Activated T-cell treated with anti-CD3 and anti-CD28 coated beads, Interleukin-2, amount 50 U/mL, for 72 hours (primary cell): Measurements from ENCODE around the gene RAPGEF5. TPM values are rescaled to one million over a fixed set of nuclear protein-coding genes. Genes with fewer than 3 reads are reported as not detected.

Experiments
- ATAC-seq, 2 donors: fragments of 150-1000 bp; cut with Tn5 transposase; replicated peaks in 1 of 2; 2 replicates each; pipeline ENCODE4 v1.10.0; 2021; ENCODE audit warnings: moderate library complexity in 2 of 2, mild to moderate bottlenecking in 1 of 2
- DNase-seq, 2 donors: peaks; one replicate each; pipeline ENCODE4 v3.0.0; 2021 to 2022; ENCODE audit warnings: mixed read lengths in 1 of 2
- H3K27ac Mint-ChIP-seq: one replicate; pipeline ENCODE4 v1.8.0; 2022; ENCODE audit warnings: mild to moderate bottlenecking, moderate library complexity, mixed read lengths
- H3K27me3 Mint-ChIP-seq: one replicate; pipeline ENCODE4 v1.8.0; 2022; ENCODE audit warnings: low read depth, mixed read lengths
- H3K36me3 Mint-ChIP-seq, 2 donors: one replicate each; pipeline ENCODE4 v1.8.0; 2022; ENCODE audit warnings: mixed read lengths in 2 of 2, mild to moderate bottlenecking in 1 of 2; ENCODE audit not compliant: insufficient read depth in 2 of 2
- H3K4me1 Mint-ChIP-seq: one replicate; pipeline ENCODE4 v1.8.0; 2022; ENCODE audit warnings: low read depth, mixed read lengths
- H3K4me3 Mint-ChIP-seq, 2 donors: one replicate each; pipeline ENCODE4 v1.8.0; 2022; ENCODE audit warnings: mild to moderate bottlenecking in 2 of 2, mixed read lengths in 2 of 2, moderate library complexity in 2 of 2
- H3K9me3 Mint-ChIP-seq, 2 donors: one replicate each; pipeline ENCODE4 v1.8.0; 2022; ENCODE audit warnings: mixed read lengths in 2 of 2
- total RNA-seq, 2 donors: library from RNA; stranded (reverse); gene quantifications; one replicate each; pipeline ENCODE4 v1.2.3, GENCODE V29; 2022

RAPGEF5 gene
- total RNA-seq, 2 donors from 2014 or later: 0.46 to 0.72 TPM

DNA sequence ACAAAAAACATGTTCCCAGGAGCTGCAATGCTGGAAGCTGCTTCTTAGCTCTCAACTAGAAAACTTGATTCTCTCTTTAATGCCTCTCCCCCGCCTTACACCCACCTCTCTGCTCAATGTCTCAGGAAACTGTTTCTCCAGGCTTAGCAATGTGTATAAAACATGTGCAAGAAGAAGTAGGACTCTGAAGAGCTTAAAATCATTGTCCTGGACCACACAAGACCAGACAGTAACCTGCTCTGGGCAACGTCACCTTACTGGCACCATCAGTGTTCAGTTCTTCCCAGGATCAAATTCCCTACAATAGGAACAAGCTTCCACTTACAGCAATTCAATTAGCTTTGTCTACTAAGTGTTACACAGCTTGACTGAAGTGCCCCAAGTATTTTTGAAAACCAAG is 104.9 kb downstream of the RAPGEF5 start:
- Mint-ChIP-seq H3K4me3 (no peak overlapping the region), H3K9me3 (no peaks in the 10 kb centered on the region), H3K36me3 (no peaks in the 10 kb centered on the region), H3K27me3 (peaks cover 5% of the 10 kb centered on the region), H3K27ac (no peak overlapping the region), H3K4me1 (peaks cover 4% of the 10 kb centered on the region)
- no peak for ATAC-seq
- no peak for DNase-seq

GRCh38 chr7:22251281-22251680 is 105.7 kb downstream of the RAPGEF5 start:
- no peak for ATAC-seq
- Mint-ChIP-seq H3K4me3 (no peak overlapping the region), H3K27ac (no peak overlapping the region), H3K4me1 (peaks cover 4% of the 10 kb centered on the region), H3K36me3 (no peaks in the 10 kb centered on the region), H3K27me3 (peaks cover 5% of the 10 kb centered on the region), H3K9me3 (peaks cover 0 to 3% of the 10 kb centered on the region in 2 donors)
- no peak for DNase-seq

GRCh38 chr7:22250390-22250789 is 106.6 kb downstream of the RAPGEF5 start:
- H3K27me3 Mint-ChIP-seq: peaks cover 5% of the 10 kb centered on the region
- DNase-seq (no peak), ATAC-seq (no peak)
- no peak overlapping the region for H3K27ac Mint-ChIP-seq
- peaks cover 0 to 5% of the 10 kb centered on the region in 2 donors for H3K9me3 Mint-ChIP-seq
- no peak overlapping the region for H3K4me3 Mint-ChIP-seq
- H3K36me3 Mint-ChIP-seq: peaks cover 0 to 3% of the 10 kb centered on the region in 2 donors
- peaks cover 4% of the 10 kb centered on the region for H3K4me1 Mint-ChIP-seq

GRCh38 chr7:22248111-22248809 is 108.7 kb downstream of the RAPGEF5 start:
- Mint-ChIP-seq H3K9me3 (peaks cover 0 to 5% of the 10 kb centered on the region in 2 donors), H3K4me1 (no peaks in the 10 kb centered on the region), H3K27ac (no peak overlapping the region), H3K27me3 (peaks cover 5% of the 10 kb centered on the region), H3K4me3 (no peak overlapping the region), H3K36me3 (peaks cover 0 to 6% of the 10 kb centered on the region in 2 donors)
- DNase-seq (no peak), ATAC-seq (no peak)

DNA sequence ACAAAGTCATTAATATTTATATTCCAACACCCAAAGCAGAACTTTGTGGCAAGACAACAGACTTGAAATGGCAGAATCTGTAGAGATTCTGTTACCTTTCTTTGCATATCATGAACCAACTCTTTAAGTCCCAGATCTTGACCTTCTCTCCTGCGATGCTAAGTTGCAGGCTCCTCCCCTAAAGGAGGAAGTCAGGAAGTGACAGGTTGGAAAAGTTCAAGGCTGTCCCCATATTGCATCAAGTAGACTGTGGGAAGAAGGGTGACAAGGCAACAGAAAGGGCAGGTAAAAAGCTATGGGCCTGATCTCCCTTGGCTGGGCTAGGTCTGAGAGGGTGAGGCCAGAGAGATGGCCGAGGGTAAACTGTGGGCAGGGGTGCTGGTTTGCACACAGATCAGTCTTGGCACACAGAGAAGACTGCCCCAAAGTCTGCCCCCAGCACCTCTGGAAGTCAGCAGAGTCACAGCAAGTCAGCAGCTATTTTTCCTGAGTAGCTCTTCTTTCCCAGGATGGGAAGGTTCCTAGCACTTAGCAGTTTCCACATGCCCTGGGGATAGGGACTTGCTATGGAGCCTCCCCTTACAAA is 115.1 kb downstream of the RAPGEF5 start:
- Mint-ChIP-seq H3K4me3 (no peak overlapping the region), H3K9me3 (peaks cover 0 to 5% of the 10 kb centered on the region in 2 donors)
- DNase-seq: no peak

DNA sequence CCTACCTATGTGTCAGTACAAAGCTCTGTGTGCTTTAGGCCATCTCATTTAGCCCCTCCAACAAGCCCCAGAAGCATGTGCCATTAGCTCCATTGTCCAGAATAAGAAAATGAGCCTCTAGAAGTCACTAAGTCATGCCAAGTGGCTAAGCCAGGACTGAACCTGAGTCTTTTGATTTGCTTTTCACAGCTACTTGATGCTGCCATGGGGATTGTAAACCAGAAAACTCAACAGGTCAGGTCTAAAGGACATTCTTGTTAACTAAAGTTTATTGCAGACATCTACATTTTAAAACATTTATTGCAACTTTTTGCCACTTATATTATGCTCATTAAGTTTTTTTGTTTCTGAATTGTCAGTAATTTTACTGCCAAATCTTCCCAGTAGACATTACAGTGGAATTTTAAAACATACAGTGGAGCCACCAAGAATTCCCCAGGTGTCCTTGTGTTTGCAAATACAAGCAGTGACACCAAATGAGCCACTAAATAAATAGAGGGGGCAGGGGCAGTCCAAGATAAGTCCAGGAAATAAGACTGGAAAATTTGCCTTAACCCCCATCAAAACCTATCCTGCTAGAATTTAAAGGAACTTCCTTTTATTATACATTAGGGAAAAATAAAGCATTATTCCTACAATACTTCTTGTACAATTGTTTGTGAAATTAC is 115.9 kb downstream of the RAPGEF5 start:
- no peaks in the 10 kb centered on the region for H3K4me1 Mint-ChIP-seq
- no peak for ATAC-seq
- H3K27ac Mint-ChIP-seq: no peak overlapping the region
- no peak overlapping the region for H3K4me3 Mint-ChIP-seq
- peaks cover 0 to 2% of the 10 kb centered on the region in 2 donors for H3K9me3 Mint-ChIP-seq
- H3K27me3 Mint-ChIP-seq: no peaks in the 10 kb centered on the region
- no peak for DNase-seq
- H3K36me3 Mint-ChIP-seq: peaks cover 0 to 6% of the 10 kb centered on the region in 2 donors

More for the DNA sequence above, 115.1 kb downstream of the RAPGEF5 start:
- Mint-ChIP-seq H3K4me1 (no peaks in the 10 kb centered on the region), H3K27me3 (no peaks in the 10 kb centered on the region), H3K27ac (no peak overlapping the region), H3K36me3 (peaks cover 0 to 6% of the 10 kb centered on the region in 2 donors)
- ATAC-seq: no peak

DNA sequence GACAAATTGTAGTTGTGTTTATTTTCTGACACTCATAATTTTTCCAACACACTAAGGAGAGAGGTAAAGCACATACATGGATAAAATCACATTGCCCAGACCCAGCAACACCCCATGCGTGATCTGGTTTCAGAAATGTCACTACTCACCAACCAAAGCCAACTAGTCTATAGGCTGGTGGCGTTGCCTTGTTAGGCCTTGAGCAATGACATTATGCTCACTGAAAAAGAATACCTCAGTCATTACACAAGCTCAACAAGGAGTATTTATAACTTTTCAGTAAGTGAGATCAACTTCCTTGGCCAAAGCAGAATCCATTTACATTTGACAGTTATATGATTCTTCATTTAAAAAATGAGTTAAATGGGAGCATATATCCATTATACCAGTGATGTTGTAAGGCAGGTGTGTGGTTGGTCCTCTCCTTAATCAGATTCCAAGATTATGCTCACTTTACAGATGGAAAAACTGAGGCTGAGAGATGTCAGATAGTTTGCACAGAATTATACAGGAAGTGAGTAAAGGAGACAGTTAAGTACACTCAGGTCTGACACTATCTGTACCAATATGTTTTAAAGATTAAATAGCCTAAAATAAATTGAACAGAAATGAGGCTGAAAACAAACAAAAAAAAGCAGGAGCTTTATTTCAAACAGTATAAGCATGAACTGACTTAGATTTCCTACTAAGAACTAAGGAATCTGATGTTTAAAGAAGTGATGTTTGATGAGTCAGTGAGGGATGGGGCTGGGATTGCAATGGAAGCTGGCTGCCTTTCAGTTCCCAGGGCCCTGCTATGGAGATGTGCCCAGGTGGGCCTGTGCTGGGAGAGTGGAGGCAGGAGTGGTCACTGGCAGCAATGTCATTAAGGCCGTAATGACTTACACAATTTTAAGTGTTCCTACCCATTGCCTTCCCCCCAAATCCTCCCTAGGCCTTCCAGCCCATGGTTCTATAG is 118.3 kb downstream of the RAPGEF5 start:
- Mint-ChIP-seq H3K36me3 (no peaks in the 10 kb centered on the region), H3K9me3 (no peaks in the 10 kb centered on the region), H3K27ac (no peak overlapping the region), H3K4me3 (no peak overlapping the region), H3K4me1 (no peaks in the 10 kb centered on the region), H3K27me3 (no peaks in the 10 kb centered on the region)
- DNase-seq (no peak), ATAC-seq (no peak)

DNA sequence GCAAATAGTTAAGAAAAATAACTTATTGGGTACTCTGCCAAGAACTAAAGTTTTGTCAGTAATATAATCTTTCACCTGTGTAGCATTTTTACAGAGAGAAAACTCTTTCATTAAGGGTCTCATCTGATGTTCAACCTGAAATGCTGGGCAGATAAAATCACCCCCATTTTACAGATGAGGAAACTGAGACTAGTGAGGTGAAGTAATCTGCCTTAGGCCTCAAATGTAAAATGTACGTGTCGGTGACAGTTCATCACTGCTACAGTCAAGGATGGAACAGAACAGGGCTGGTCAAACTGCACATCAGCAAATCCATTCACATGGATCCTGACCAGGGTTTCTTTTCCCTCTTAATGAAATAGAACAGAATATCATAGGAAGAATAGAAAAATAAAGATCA is 121.8 kb downstream of the RAPGEF5 start:
- no peak overlapping the region for H3K4me3 Mint-ChIP-seq
- H3K27me3 Mint-ChIP-seq: no peaks in the 10 kb centered on the region
- H3K9me3 Mint-ChIP-seq: no peaks in the 10 kb centered on the region
- no peaks in the 10 kb centered on the region for H3K4me1 Mint-ChIP-seq
- DNase-seq: no peak
- H3K36me3 Mint-ChIP-seq: no peaks in the 10 kb centered on the region
- H3K27ac Mint-ChIP-seq: no peak overlapping the region
- no peak for ATAC-seq

GRCh38 chr7:22234227-22234626 is 122.7 kb downstream of the RAPGEF5 start:
- Mint-ChIP-seq H3K4me3 (no peak overlapping the region), H3K36me3 (no peaks in the 10 kb centered on the region), H3K4me1 (no peaks in the 10 kb centered on the region), H3K27me3 (no peaks in the 10 kb centered on the region), H3K27ac (no peak overlapping the region), H3K9me3 (no peaks in the 10 kb centered on the region)
- DNase-seq (no peak), ATAC-seq (no peak)

DNA sequence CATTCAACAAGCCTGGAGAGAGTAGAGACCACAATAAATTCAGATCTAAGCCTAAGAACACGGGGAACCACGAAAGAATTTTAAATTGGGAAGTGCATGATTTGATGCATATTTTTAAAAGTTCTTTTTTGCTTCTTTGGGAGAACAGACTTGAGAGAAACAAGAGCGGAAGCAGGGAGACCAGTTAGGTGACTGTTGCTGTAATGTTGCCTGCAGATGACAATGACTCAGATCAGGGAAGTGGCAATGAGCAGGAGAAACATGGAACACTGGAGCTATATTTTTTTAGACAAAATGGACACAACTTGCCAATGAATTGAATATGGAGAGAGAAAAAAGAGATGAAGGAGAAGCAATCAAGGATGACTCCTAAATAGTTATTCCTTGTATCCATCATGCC is 125.1 kb downstream of the RAPGEF5 start:
- H3K36me3 Mint-ChIP-seq: no peaks in the 10 kb centered on the region
- H3K27ac Mint-ChIP-seq: no peak overlapping the region
- H3K4me1 Mint-ChIP-seq: no peaks in the 10 kb centered on the region
- no peaks in the 10 kb centered on the region for H3K27me3 Mint-ChIP-seq
- ATAC-seq (no peak), DNase-seq (no peak)
- no peak overlapping the region for H3K4me3 Mint-ChIP-seq
- no peaks in the 10 kb centered on the region for H3K9me3 Mint-ChIP-seq

DNA sequence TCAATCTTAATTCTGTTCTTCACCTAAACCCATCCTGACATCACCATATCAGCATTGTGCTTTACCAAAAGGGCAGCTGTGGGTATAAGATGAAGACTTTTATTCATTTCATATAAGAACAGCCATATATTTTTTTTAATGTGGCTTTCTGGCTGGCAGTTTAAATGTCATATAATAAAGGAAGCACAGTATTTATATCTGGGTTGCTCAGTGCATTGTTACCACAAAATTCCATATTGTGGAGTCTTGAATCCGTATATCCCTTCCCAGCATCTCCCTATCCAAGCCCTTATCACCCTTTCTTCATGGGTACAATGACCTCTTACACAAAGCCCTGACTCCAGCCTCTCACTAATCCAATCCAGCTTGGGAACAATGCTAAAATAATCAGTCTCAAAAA is 125.8 kb downstream of the RAPGEF5 start:
- no peak overlapping the region for H3K4me3 Mint-ChIP-seq
- no peaks in the 10 kb centered on the region for H3K36me3 Mint-ChIP-seq
- no peaks in the 10 kb centered on the region for H3K4me1 Mint-ChIP-seq
- no peaks in the 10 kb centered on the region for H3K27me3 Mint-ChIP-seq
- DNase-seq (no peak), ATAC-seq (no peak)
- H3K9me3 Mint-ChIP-seq: no peaks in the 10 kb centered on the region
- H3K27ac Mint-ChIP-seq: no peak overlapping the region

DNA sequence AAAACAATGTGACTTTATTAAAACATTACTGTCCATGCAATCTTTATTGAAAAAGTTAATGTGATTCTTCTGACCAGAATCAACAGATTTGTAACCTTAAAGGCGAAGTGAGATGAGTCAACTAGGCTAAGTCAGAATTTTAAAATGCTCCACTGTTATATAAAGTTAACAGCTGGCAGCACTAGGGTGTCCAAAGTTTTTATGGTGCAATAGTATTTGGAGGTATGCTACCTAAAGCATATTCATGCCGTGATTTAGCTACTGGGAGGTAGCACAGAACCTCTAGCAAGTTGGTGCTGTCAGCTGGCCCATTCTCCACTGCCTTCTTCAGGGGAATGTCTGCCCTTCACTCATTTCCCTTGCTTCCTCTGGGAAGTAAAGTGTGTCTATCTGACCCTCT is 126.7 kb downstream of the RAPGEF5 start:
- DNase-seq (no peak), ATAC-seq (no peak)
- Mint-ChIP-seq H3K27me3 (no peaks in the 10 kb centered on the region), H3K36me3 (no peaks in the 10 kb centered on the region), H3K4me1 (no peaks in the 10 kb centered on the region), H3K4me3 (no peak overlapping the region), H3K9me3 (no peaks in the 10 kb centered on the region), H3K27ac (no peak overlapping the region)

DNA sequence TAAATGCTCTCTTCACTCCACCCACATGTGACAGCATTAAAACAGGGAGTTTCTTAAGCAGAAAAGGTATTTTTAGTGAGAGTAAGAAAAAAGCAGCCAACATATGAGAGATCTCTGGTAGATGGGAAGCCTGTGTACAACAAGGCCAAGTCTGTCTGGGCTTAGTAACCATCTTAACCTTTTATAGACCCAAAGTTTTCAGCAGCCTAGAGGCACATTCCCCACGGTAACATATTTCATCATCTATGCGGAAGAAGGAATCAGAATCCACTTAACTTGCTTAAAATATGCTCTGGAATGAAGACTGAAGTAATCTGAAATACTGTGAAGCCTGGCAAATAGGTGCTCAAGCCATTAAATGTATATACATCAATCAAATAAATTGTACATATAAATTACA is 127.8 kb downstream of the RAPGEF5 start:
- Mint-ChIP-seq H3K36me3 (no peaks in the 10 kb centered on the region), H3K9me3 (no peaks in the 10 kb centered on the region), H3K27ac (no peak overlapping the region), H3K4me3 (no peak overlapping the region), H3K4me1 (no peaks in the 10 kb centered on the region), H3K27me3 (no peaks in the 10 kb centered on the region)
- DNase-seq: no peak
- no peak for ATAC-seq
